Thoracic aorta (tissue), 2 donors: Measurements from ENCODE around the gene CFAP107. TPM values are rescaled to one million over a fixed set of nuclear protein-coding genes. Genes with fewer than 3 reads are reported as not detected.
"Not testable (repeated sequence)": the region's sequence is repeated elsewhere in the genome, so short reads cannot be mapped to it uniquely, and the experiment has no call there.

ENCODE experiments used
- ATAC-seq: fragments of 150-250 bp; one replicate; pipeline ENCODE4 v1.8.0; 2017; ENCODE audit warnings: low read depth; ENCODE audit not compliant: insufficient number of reproducible peaks, low FRiP score
- DNase-seq: peaks from one replicate; pipeline ENCODE4 v3.0.0-alpha.2; 2020; ENCODE audit warnings: low spot score
- H3K27ac ChIP-seq, 2 donors: fragments of 200-600 bp; sonication (generic); 1 replicate in 1 of 2; 2 replicates in 1 of 2; pipeline ENCODE4 v1.5.1; 2016; ENCODE audit warnings: mild to moderate bottlenecking in 2 of 2, moderate library complexity in 2 of 2
- H3K27me3 ChIP-seq: fragments of 200-600 bp; sonication (generic); replicated peaks from 2 replicates; pipeline ENCODE4 v1.6.0; 2016; ENCODE audit warnings: mild to moderate bottlenecking; ENCODE audit not compliant: insufficient read depth
- H3K36me3 ChIP-seq: fragments of 200-600 bp; sonication (generic); one replicate; pipeline ENCODE4 v1.5.1; 2016
- H3K4me1 ChIP-seq, 2 donors: fragments of 200-600 bp; sonication (generic); 1 replicate in 1 of 2; 2 replicates in 1 of 2; pipeline versions ENCODE4 v1.5.1 to v1.6.0; 2016; ENCODE audit warnings: low read depth in 2 of 2, mild to moderate bottlenecking in 1 of 2; ENCODE audit not compliant: control insufficient read depth in 1 of 2
- H3K4me3 ChIP-seq: fragments of 200-600 bp; sonication (generic); 2 replicates; pipeline ENCODE4 v1.5.1; 2016; ENCODE audit warnings: mild to moderate bottlenecking
- H3K9me3 ChIP-seq: fragments of 200-600 bp; sonication (generic); 2 replicates; pipeline ENCODE4 v1.5.1; 2016
- total RNA-seq, 2 donors: library from RNA; depleted of rRNA; stranded (reverse); fragments of >200 nt; gene quantifications; one replicate each; pipeline versions ENCODE4 v1.1.0 to v1.2.3, GENCODE V29; 2016
- TF ChIP-seq, protein P1 (sequence below): fragments of 200-600 bp; sonication (generic); IDR thresholded peaks from one replicate; pipeline ENCODE4 v1.5.1; 2019; ENCODE audit warnings: antibody characterized with exemption

CFAP107 gene
- total RNA-seq, 2 donors from 2014 or later: not detected

DNA sequence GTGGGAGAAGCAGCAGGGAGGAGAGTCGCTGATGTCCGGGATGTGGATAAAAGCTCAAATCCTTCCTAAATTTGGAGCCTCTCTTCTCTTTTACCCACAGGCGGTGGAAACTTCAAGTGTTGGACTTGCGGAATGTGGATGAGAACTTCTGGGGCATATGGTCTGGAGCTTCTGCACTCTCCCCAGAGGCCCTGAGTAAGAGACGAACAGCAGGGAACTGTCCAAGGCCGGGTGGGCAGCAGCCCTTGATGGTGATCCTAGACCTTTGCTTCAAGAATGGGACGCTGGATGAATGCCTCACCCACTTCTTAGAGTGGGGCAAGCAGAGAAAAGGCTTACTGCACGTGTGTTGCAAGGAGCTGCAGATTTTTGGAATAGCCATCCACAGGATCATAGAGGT, 29.4 kb downstream of the CFAP107 start:
- Histone ChIP-seq H3K27ac (no peak overlapping the region), H3K4me1 (no peaks in the 10 kb centered on the region), H3K27me3 (no peaks in the 10 kb centered on the region), H3K9me3 (no peaks in the 10 kb centered on the region), H3K36me3 (no peaks in the 10 kb centered on the region), H3K4me3 (no peak overlapping the region)
- DNase-seq: no peak
- TF ChIP-seq, protein P1, sequence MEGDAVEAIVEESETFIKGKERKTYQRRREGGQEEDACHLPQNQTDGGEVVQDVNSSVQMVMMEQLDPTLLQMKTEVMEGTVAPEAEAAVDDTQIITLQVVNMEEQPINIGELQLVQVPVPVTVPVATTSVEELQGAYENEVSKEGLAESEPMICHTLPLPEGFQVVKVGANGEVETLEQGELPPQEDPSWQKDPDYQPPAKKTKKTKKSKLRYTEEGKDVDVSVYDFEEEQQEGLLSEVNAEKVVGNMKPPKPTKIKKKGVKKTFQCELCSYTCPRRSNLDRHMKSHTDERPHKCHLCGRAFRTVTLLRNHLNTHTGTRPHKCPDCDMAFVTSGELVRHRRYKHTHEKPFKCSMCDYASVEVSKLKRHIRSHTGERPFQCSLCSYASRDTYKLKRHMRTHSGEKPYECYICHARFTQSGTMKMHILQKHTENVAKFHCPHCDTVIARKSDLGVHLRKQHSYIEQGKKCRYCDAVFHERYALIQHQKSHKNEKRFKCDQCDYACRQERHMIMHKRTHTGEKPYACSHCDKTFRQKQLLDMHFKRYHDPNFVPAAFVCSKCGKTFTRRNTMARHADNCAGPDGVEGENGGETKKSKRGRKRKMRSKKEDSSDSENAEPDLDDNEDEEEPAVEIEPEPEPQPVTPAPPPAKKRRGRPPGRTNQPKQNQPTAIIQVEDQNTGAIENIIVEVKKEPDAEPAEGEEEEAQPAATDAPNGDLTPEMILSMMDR: no peak
- ATAC-seq: no peak

GRCh38 chr1:12776801-12777557, 31.0 kb downstream of the CFAP107 start:
- Histone ChIP-seq H3K4me3 (no peak overlapping the region), H3K9me3 (no peaks in the 10 kb centered on the region), H3K4me1 (no peaks in the 10 kb centered on the region), H3K27me3 (no peaks in the 10 kb centered on the region), H3K36me3 (no peaks in the 10 kb centered on the region), H3K27ac (no peak overlapping the region)
- TF ChIP-seq, protein P1: no peak
- DNase-seq (no peak), ATAC-seq (no peak)

DNA sequence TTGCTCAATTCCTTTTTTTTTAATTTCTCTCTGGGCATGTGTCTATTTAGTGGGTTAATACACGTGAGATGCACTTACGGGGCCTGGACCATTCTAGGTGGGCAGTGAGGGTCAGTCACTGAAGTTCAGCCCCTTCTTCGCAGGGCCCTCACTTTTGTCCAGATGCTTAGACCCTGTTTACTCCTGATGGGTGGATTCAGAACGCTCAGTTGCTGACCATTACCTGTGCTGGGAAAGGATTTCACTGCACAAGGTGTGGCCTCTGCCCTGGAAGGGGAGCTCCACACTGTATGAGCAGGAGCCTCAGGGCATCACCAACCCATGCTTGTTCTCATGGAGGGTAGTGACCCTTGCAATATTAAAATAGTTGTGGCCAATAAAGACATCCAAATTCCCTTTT, 32.1 kb downstream of the CFAP107 start:
- no peaks in the 10 kb centered on the region for H3K27me3 ChIP-seq
- ATAC-seq: no peak
- no peak overlapping the region for H3K4me3 ChIP-seq
- no peaks in the 10 kb centered on the region for H3K9me3 ChIP-seq
- no peak for DNase-seq
- no peaks in the 10 kb centered on the region for H3K4me1 ChIP-seq
- TF ChIP-seq, protein P1: no peak
- H3K27ac ChIP-seq: no peak overlapping the region
- H3K36me3 ChIP-seq: no peaks in the 10 kb centered on the region

DNA sequence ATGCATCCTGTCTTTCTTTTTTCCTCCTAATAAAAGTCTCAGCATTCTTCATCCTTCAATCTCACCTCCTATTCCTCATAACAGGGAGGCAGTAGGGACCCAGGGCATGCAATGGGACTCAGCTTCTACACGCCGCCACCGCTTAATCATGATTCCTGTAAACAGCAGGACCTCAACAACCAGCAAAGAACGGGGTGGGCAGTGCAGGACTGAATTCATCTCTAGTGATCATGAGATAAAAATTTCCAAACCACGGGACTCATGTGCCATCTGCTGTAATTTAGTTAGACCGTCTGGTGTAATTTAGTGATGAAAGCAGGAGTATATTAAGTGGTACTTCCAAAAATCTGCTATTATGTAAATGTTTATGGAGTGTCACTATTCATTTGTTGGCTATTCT, 32.9 kb downstream of the CFAP107 start:
- TF ChIP-seq, protein P1: no peak

DNA sequence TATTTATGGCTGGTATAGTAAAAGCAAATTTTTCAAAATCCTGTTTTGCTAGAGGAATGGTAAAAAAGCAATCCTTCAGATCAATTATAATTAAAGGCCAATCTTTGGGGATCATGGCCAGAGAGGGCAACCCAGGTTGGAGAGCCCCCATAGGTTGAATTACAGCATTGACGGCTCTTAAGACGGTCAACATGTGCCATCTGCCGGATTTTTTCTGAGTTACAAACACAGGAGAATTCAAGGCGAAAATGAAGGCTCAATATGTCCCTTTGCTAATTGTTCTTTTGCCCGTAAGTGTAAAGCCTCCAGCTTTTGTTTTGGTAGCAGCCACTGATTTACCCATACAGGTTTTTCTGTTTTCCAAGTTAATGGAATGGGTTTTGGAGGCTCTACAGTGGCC, 35.5 kb downstream of the CFAP107 start:
- DNase-seq, H3K4me1 ChIP-seq, H3K4me3 ChIP-seq, H3K27ac ChIP-seq, ATAC-seq, H3K27me3 ChIP-seq, H3K36me3 ChIP-seq: not testable (repeated sequence)
- peaks cover 20% of the 10 kb centered on the region for H3K9me3 ChIP-seq

More for the DNA sequence above, 32.9 kb downstream of the CFAP107 start:
- H3K4me1 ChIP-seq: no peaks in the 10 kb centered on the region
- H3K27ac ChIP-seq: no peak overlapping the region
- ATAC-seq (no peak), DNase-seq (no peak)
- peaks cover 2% of the 10 kb centered on the region for H3K9me3 ChIP-seq
- H3K27me3 ChIP-seq: no peaks in the 10 kb centered on the region
- H3K36me3 ChIP-seq: no peaks in the 10 kb centered on the region
- no peak overlapping the region for H3K4me3 ChIP-seq

DNA sequence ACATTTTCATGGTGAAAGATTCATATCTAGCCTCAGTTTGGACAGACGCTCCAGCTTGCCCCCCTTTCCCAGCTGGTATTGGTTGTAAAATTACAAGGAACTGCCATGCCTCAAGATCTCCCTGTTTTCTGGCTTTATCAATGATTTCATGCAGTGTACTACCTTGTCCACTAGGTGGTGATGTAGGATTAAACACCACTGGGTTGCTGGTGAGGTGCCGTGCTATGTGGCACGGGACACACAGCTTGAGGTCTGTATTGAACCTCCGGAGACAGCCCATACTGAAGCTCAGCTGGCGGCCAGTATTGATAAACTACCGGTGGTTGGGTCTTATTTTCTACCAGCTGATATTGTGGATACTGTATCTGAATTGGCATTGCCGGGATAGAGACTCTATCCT, 37.8 kb downstream of the CFAP107 start:
- not testable (repeated sequence) for H3K27me3 ChIP-seq, DNase-seq, H3K36me3 ChIP-seq, H3K4me1 ChIP-seq, ATAC-seq, H3K27ac ChIP-seq, H3K4me3 ChIP-seq
- H3K9me3 ChIP-seq: peaks cover 20% of the 10 kb centered on the region

GRCh38 chr1:12784729-12785128, 38.7 kb downstream of the CFAP107 start:
- H3K4me1 ChIP-seq, H3K27me3 ChIP-seq, DNase-seq, H3K27ac ChIP-seq, H3K4me3 ChIP-seq, ATAC-seq, H3K36me3 ChIP-seq: not testable (repeated sequence)
- H3K9me3 ChIP-seq: peaks cover 20% of the 10 kb centered on the region

DNA sequence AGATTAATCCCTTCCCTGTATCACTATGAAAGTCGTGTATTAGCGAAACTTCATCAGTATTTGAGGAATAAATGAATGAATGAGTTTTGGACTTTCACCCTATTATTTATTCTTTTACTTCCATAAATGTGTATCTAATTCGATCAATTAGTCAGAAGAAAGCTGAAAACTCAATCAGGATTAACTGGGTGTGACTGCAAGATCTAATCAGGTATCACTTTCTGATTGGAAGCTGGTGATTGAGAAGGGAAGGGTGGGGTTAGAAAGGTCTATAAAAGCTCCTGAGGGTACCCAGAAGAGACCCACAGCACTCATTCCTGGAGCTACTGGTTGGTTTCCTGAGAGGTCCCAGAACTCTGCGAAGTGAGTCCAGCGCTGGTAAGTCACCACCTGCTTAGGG, 45.1 kb downstream of the CFAP107 start, which contains the start of gene PRAMEF1:
Gene PRAMEF1 (plus strand): TSS at position 301 of the 400 bp plus-strand sequence. CDS start 1,831 bp downstream, outside the sequence.
- not testable (repeated sequence) for H3K4me1 ChIP-seq, H3K4me3 ChIP-seq, H3K9me3 ChIP-seq, H3K27me3 ChIP-seq, H3K36me3 ChIP-seq, DNase-seq, H3K27ac ChIP-seq, ATAC-seq
